PC-3 (cell line): ENCODE data around the gene DHX29. TPM values are rescaled to one million over a fixed set of nuclear protein-coding genes. Genes with fewer than 3 reads are reported as not detected.

Experiments used
- ATAC-seq: fragments of 200-7000 bp; cut with Tn5 transposase; 2 replicates; pipeline ENCODE4 v1.9.1; 2020; ENCODE audit warnings: mild to moderate bottlenecking, moderate library complexity
- BruUV-seq: library from RNA; stranded (reverse); fragments of 400-500 nt; replicated peaks from 2 replicates; lab custom pipeline; 2021; lab: Mats Ljungman, UMichigan
- CTCF ChIA-PET: fragments of 300-600 bp; sonication (Branson Sonifier 250); formaldehyde crosslinking; loops from one replicate; lab custom pipeline; 2022; ENCODE audit warnings: antibody characterized with exemption; lab: Charles Lee
- POLR2A ChIA-PET: fragments of 300-600 bp; sonication (Branson Sonifier 250); formaldehyde crosslinking; loops from one replicate; lab custom pipeline; 2022; ENCODE audit warnings: antibody characterized with exemption; ENCODE audit not compliant: unreplicated experiment; lab: Charles Lee
- DNase-seq: peaks from one replicate; pipeline ENCODE4 v3.0.0-alpha.2; 2015
- H2AFZ ChIP-seq: fragments of 300-600 bp; sonication (generic); 2 replicates; pipeline ENCODE4 v1.6.0; 2016; ENCODE audit warnings: antibody characterized with exemption, low read length
- H3F3A ChIP-seq: fragments of 300-600 bp; sonication (generic); one replicate; pipeline ENCODE4 v1.6.0; 2017; ENCODE audit warnings: antibody characterized with exemption, low read length, control low read depth, mild to moderate bottlenecking; ENCODE audit not compliant: unreplicated experiment
- H3K27ac ChIP-seq: fragments of 300-600 bp; sonication (generic); 2 replicates; pipeline ENCODE4 v1.5.1; 2016; ENCODE audit warnings: mild to moderate bottlenecking, low read length
- H3K27me3 ChIP-seq: fragments of 300-600 bp; sonication (generic); 2 replicates; pipeline ENCODE4 v1.6.1; 2016; ENCODE audit warnings: low read length, mixed read lengths
- H3K36me3 ChIP-seq: fragments of 300-600 bp; sonication (generic); 2 replicates; pipeline ENCODE4 v1.6.1; 2016; ENCODE audit warnings: low read depth, mixed run types, low read length, mixed read lengths
- H3K4me1 ChIP-seq: fragments of 300-600 bp; sonication (generic); 2 replicates; pipeline ENCODE4 v1.5.1; 2016; ENCODE audit warnings: low read length; ENCODE audit not compliant: insufficient read depth
- H3K4me2 ChIP-seq: fragments of 300-600 bp; sonication (generic); 2 replicates; pipeline ENCODE4 v1.6.0; 2016; ENCODE audit warnings: low read length
- H3K4me3 ChIP-seq: fragments of 300-600 bp; sonication (generic); 2 replicates; pipeline ENCODE4 v1.5.1; 2016; ENCODE audit warnings: mild to moderate bottlenecking, low read length, mixed read lengths
- H3K79me2 ChIP-seq: fragments of 300-600 bp; sonication (generic); 2 replicates; pipeline ENCODE4 v1.6.1; 2017; ENCODE audit warnings: low read length, mixed read lengths
- H3K9ac ChIP-seq: fragments of 300-600 bp; sonication (generic); 2 replicates; pipeline ENCODE4 v1.6.0; 2016; ENCODE audit warnings: mild to moderate bottlenecking, low read length
- H3K9me2 ChIP-seq: fragments of 300-600 bp; sonication (generic); replicated peaks from 2 replicates; pipeline ENCODE4 v1.6.1; 2016; ENCODE audit warnings: mixed run types, low read length, mixed read lengths
- H3K9me3 ChIP-seq: fragments of 300-600 bp; sonication (generic); 2 replicates; pipeline ENCODE4 v1.6.1; 2016; ENCODE audit warnings: low read length, mixed read lengths
- H4K20me1 ChIP-seq: fragments of 300-600 bp; sonication (generic); 2 replicates; pipeline ENCODE4 v1.6.1; 2016; ENCODE audit warnings: low read length, mixed read lengths
- EZH2 ChIP-seq: fragments of 300-600 bp; sonication (generic); IDR thresholded peaks from one replicate; pipeline ENCODE4 v1.6.1; 2017; ENCODE audit warnings: antibody characterized with exemption, mild to moderate bottlenecking, low read length; ENCODE audit not compliant: unreplicated experiment
- EZH2phosphoT487 ChIP-seq: fragments of 300-600 bp; sonication (generic); IDR thresholded peaks from 2 replicates; pipeline ENCODE4 v1.6.1; 2018; ENCODE audit warnings: mild to moderate bottlenecking, antibody characterized with exemption, low read length, borderline replicate concordance
- intact Hi-C: fragments of 100-400 bp; cut with micrococcal nuclease; formaldehyde crosslinking; loops from 2 replicates; pipeline ENCODE4 v1.9.0; 2023
- total RNA-seq: library from RNA; depleted of rRNA; stranded (reverse); fragments of >200 nt; gene quantifications from 2 replicates; pipeline ENCODE4 v1.2.3, GENCODE V29; 2014
- TF ChIP-seq, protein P1 (sequence below): fragments of 300-600 bp; sonication (generic); conservative IDR thresholded peaks from 2 replicates; pipeline ENCODE4 v1.5.1; 2017; ENCODE audit warnings: antibody characterized with exemption, low read depth, mild to moderate bottlenecking, low read length

DHX29 gene
- total RNA-seq, 1 experiment from 2014 or later = 13.4 TPM

DNA sequence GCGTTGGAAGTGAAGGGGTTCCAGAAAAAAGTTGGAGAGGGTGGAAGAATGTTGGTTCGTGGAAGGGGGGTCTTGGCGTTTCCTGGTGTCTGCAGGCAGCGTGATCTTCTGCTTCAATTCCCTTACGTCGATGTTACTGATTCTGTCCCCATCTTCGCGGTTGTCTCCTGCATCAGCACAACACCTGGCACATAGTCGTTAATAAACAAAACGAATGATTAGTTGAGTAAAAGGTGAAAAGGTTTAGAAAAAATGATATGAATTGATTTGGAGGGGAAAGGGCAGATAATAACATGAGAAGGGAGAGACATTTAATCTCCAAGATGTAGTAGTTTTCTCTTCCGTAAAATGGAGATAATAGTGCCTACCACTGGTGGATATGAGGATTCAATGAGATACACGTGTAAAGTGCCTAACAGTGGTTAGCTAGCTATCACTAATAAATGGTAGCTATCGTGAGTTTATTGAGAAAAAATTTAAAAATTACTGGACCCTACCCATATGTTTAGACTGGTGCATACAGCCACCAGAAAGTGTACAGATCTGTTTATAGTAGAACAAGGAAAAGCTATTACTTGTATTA lies 851 bp upstream of the DHX29 start:
- ATAC-seq (no peak; the same call in 1 of the 2 replicates), DNase-seq (no peak)
- Histone ChIP-seq H3K4me1 (peaks cover 32% of the 10 kb centered on the region), H3K9me2 (no peaks in the 10 kb centered on the region), H3K36me3 (no peaks in the 10 kb centered on the region), H3K27me3 (no peaks in the 10 kb centered on the region), H2AFZ (peak overlapping the region; percentile 89), H3K4me2 (peak overlapping the region; percentile 87), H3F3A (no peaks in the 10 kb centered on the region), H3K4me3 (peak overlapping the region; percentile 82), H3K9ac (peak overlapping the region; percentile 99), H3K9me3 (no peaks in the 10 kb centered on the region), H3K27ac (peak overlapping the region; percentile 87), H3K79me2 (peaks cover 95% of the 10 kb centered on the region), H4K20me1 (no peaks in the 10 kb centered on the region)
- TSS peak; percentile 77 for BruUV-seq
- TF ChIP-seq, protein P1, sequence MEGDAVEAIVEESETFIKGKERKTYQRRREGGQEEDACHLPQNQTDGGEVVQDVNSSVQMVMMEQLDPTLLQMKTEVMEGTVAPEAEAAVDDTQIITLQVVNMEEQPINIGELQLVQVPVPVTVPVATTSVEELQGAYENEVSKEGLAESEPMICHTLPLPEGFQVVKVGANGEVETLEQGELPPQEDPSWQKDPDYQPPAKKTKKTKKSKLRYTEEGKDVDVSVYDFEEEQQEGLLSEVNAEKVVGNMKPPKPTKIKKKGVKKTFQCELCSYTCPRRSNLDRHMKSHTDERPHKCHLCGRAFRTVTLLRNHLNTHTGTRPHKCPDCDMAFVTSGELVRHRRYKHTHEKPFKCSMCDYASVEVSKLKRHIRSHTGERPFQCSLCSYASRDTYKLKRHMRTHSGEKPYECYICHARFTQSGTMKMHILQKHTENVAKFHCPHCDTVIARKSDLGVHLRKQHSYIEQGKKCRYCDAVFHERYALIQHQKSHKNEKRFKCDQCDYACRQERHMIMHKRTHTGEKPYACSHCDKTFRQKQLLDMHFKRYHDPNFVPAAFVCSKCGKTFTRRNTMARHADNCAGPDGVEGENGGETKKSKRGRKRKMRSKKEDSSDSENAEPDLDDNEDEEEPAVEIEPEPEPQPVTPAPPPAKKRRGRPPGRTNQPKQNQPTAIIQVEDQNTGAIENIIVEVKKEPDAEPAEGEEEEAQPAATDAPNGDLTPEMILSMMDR = 0 out of 2 replicates have a peak, but pooled peaks have one; percentile 17
- TF ChIP-seq EZH2phosphoT487 (no peak), EZH2 (no peak)
- POLR2A ChIA-PET = no interaction called here
- CTCF ChIA-PET = no interaction called here
- intact Hi-C loops = loop anchor here (5.0 kb wide), 1 partner anchor 121 kb away; no protein-coding TSS in a partner anchor

DNA sequence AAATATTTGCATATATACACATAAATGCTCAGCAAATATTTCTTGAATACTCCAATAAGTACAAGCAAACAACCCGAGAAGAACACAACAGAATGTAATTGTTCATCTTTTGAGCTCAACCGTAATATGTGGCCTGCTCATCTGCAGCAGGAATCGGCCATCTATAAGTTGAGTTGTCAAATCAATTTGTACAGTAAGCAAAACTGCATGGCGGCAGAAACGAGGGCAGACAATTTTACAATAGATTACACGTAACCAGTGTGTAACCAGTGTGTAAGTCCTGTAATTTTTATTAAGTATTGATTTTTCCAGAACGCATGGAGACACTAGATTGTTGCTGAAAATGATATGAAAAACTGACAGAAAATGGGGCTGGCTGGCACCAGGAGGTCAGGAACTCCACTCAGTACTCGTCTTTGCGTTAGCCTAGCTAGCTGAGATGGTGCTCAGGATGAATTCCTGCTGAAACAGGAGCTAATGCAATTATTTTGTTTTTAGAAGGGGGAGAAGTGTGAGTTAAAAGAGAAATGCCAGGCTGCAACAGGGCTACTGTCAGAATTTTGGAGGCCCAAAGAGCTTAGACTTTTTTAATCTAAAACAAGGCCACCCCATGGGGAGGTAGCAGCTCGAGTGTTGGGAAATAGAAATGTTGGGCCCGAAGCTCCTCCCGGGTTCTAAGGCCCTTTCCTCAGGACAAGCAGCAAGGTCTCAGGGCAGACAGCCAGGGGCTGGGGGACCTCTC lies 682 bp downstream of the DHX29 start:
- Histone ChIP-seq H3F3A (no peaks in the 10 kb centered on the region), H2AFZ (peak overlapping the region; percentile 89), H3K9ac (peak overlapping the region; percentile 99), H3K9me2 (no peaks in the 10 kb centered on the region), H3K79me2 (peaks cover 95% of the 10 kb centered on the region), H3K27ac (peak overlapping the region; percentile 87; the same call in 1 of the 2 replicates), H3K4me3 (peak overlapping the region; percentile 82), H4K20me1 (no peaks in the 10 kb centered on the region), H3K4me2 (peak overlapping the region; percentile 87), H3K27me3 (no peaks in the 10 kb centered on the region), H3K36me3 (peaks cover 3% of the 10 kb centered on the region; the same call in 1 of the 2 replicates), H3K9me3 (no peaks in the 10 kb centered on the region), H3K4me1 (peaks cover 32% of the 10 kb centered on the region)
- peak; percentile 10 for ATAC-seq
- intact Hi-C loops = loop anchor here (2.0 to 5.0 kb wide), 2 partner anchors 80 to 120 kb away; partner anchors contain the start of gene MCIDAS
- ChIA-PET POLR2A (interaction anchor here (0.5 to 0.6 kb wide), 4 partner anchors 25 to 343 kb away, joined by 3 to 6 read pairs (median 4); no protein-coding TSS in a partner anchor), CTCF (no interaction called here)
- no peak for DNase-seq
- no peak for TF ChIP-seq EZH2phosphoT487
- TF ChIP-seq EZH2 = no peak
- TF ChIP-seq, protein P1 = no peak
- TSS peak; percentile 50 for BruUV-seq
